ENCODE results near the gene NOL8. TPM values are rescaled to one million over a fixed set of nuclear protein-coding genes. Genes with fewer than 3 reads are reported as not detected.

Gene NOL8
- total and polyA plus RNA-seq, 2 experiments from 2014 or later, result 26.0 to 42.7 TPM

DNA sequence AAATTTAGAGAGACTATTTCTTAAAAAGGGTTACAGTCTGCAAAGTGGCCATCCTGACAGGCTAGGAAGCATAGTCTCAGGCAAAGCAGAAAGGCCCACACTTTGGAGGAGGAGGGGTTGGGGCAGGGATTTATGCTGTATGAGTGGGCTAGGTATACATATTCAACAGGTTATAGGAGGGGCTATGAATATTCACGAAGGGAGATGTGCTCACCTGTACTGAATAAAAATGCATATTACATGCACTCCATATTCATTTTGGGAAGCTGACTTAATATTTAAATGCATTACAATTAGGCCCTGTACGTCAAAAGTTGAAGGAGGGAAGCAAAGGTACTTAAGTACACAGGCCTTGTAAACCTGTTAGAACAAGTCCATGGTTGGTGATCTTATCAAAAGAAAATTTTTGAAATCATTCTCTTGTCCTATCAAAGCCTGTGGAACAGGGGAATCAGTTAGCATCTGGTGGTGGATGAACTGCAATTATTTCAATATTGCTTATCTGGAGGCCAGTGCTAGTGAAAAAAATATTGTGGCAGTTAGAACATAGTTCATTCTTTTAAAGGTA, 2.2 kb upstream of the NOL8 start:
- peaks cover 5% of the 10 kb centered on the region for H3K27me3 Mint-ChIP-seq (ENCODE audit: insufficient read depth, low read depth, poor library complexity)

More for the DNA sequence above, 2.2 kb upstream of the NOL8 start:
- Histone ChIP-seq H3K4me3 (no peak overlapping the region; the same call in 1 of the 2 replicates), H2AFZ (no peak overlapping the region), H4K20me1 (replicated peaks; ENCODE audit: insufficient read depth) (no peaks in the 10 kb centered on the region), H3K27me3 (ENCODE audit: insufficient read depth) (no peaks in the 10 kb centered on the region), H3K27ac (ENCODE audit: low read depth) (0 out of 2 replicates have a peak overlapping the region, but pooled peaks have one; percentile 42), H3K9me2 (ENCODE audit: insufficient read depth) (no peaks in the 10 kb centered on the region), H3K79me2 (replicated peaks; ENCODE audit: insufficient read depth) (peaks cover 36% of the 10 kb centered on the region), H3K4me2 (peak overlapping the region; percentile 100), H3K36me3 (ENCODE audit: insufficient read depth) (peaks cover 10% of the 10 kb centered on the region), H3F3A (replicated peaks; ENCODE audit: low read depth) (0 out of 2 replicates have a peak, but pooled peaks cover 4% of the 10 kb centered on the region), H3K4me1 (ENCODE audit: insufficient read depth) (peaks cover 19% of the 10 kb centered on the region)
- peaks cover 22% of the 10 kb centered on the region for H3K4me1 Mint-ChIP-seq
- H3K36me3 Mint-ChIP-seq (ENCODE audit: low read depth), result peaks cover 10% of the 10 kb centered on the region; the same call in 2 of the 3 replicates
- DNase-seq (ENCODE audit: low spot score) (no peak), ATAC-seq (no peak)
- H3K27ac Mint-ChIP-seq, result no peak overlapping the region
- H3K9me3 Mint-ChIP-seq, result no peaks in the 10 kb centered on the region
- peak overlapping the region; percentile 95 for H3K4me3 Mint-ChIP-seq
- TF ChIP-seq, protein P1, sequence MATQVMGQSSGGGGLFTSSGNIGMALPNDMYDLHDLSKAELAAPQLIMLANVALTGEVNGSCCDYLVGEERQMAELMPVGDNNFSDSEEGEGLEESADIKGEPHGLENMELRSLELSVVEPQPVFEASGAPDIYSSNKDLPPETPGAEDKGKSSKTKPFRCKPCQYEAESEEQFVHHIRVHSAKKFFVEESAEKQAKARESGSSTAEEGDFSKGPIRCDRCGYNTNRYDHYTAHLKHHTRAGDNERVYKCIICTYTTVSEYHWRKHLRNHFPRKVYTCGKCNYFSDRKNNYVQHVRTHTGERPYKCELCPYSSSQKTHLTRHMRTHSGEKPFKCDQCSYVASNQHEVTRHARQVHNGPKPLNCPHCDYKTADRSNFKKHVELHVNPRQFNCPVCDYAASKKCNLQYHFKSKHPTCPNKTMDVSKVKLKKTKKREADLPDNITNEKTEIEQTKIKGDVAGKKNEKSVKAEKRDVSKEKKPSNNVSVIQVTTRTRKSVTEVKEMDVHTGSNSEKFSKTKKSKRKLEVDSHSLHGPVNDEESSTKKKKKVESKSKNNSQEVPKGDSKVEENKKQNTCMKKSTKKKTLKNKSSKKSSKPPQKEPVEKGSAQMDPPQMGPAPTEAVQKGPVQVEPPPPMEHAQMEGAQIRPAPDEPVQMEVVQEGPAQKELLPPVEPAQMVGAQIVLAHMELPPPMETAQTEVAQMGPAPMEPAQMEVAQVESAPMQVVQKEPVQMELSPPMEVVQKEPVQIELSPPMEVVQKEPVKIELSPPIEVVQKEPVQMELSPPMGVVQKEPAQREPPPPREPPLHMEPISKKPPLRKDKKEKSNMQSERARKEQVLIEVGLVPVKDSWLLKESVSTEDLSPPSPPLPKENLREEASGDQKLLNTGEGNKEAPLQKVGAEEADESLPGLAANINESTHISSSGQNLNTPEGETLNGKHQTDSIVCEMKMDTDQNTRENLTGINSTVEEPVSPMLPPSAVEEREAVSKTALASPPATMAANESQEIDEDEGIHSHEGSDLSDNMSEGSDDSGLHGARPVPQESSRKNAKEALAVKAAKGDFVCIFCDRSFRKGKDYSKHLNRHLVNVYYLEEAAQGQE (IDR thresholded peaks at IDR 0.05; ENCODE audit: unreplicated experiment), result no peak
- TF ChIP-seq ZNF331 (CRISPR knock-in tag; IDR thresholded peaks at IDR 0.05; ENCODE audit: low read depth) (no peak), EZH2phosphoT487 (IDR thresholded peaks at IDR 0.05; ENCODE audit: unreplicated experiment) (no peak), EZH2 (IDR thresholded peaks at IDR 0.05; ENCODE audit: low read depth, unreplicated experiment) (no peak), STAT1 (IDR thresholded peaks at IDR 0.05; ENCODE audit: unreplicated experiment) (no peak), JUNB (IDR thresholded peaks at IDR 0.05; ENCODE audit: unreplicated experiment) (no peak), ZNF114 (CRISPR knock-in tag; IDR thresholded peaks at IDR 0.05) (no peak), CREB1 (CRISPR knock-in tag; IDR thresholded peaks at IDR 0.05; ENCODE audit: low read depth) (no peak), POLR2AphosphoS5 (IDR thresholded peaks at IDR 0.05; ENCODE audit: low read depth) (no peak)
- TF ChIP-seq, protein P2, sequence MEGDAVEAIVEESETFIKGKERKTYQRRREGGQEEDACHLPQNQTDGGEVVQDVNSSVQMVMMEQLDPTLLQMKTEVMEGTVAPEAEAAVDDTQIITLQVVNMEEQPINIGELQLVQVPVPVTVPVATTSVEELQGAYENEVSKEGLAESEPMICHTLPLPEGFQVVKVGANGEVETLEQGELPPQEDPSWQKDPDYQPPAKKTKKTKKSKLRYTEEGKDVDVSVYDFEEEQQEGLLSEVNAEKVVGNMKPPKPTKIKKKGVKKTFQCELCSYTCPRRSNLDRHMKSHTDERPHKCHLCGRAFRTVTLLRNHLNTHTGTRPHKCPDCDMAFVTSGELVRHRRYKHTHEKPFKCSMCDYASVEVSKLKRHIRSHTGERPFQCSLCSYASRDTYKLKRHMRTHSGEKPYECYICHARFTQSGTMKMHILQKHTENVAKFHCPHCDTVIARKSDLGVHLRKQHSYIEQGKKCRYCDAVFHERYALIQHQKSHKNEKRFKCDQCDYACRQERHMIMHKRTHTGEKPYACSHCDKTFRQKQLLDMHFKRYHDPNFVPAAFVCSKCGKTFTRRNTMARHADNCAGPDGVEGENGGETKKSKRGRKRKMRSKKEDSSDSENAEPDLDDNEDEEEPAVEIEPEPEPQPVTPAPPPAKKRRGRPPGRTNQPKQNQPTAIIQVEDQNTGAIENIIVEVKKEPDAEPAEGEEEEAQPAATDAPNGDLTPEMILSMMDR (conservative IDR thresholded peaks at IDR 0.05; ENCODE audit: low read depth in 2 of 2), result no peak

All from GM23338 (cell line).